Hepatocyte (in vitro differentiated cells): ENCODE measurements around the gene DTNBP1. TPM values are rescaled to one million over a fixed set of nuclear protein-coding genes. Genes with fewer than 3 reads are reported as not detected.

Experiments
- DNase-seq: peaks from one replicate; pipeline ENCODE4 v3.0.0-alpha.2; 2016; ENCODE audit warnings: low spot score
- H2AFZ ChIP-seq: fragments of 200-600 bp; sonication (generic); 2 replicates; pipeline ENCODE4 v1.6.0; 2016; ENCODE audit warnings: antibody characterized with exemption, mild to moderate bottlenecking
- H3K27ac ChIP-seq: fragments of 200-600 bp; sonication (generic); 2 replicates; pipeline ENCODE4 v1.5.1; 2016; ENCODE audit warnings: mild to moderate bottlenecking
- H3K27me3 ChIP-seq: fragments of 200-600 bp; sonication (generic); 2 replicates; pipeline ENCODE4 v1.6.1; 2016
- H3K36me3 ChIP-seq: fragments of 200-600 bp; sonication (generic); replicated peaks from 2 replicates; pipeline ENCODE4 v1.5.1; 2016; ENCODE audit warnings: low read depth; ENCODE audit not compliant: insufficient read depth
- H3K4me1 ChIP-seq: fragments of 200-600 bp; sonication (generic); 2 replicates; pipeline ENCODE4 v1.5.1; 2016; ENCODE audit warnings: mild to moderate bottlenecking, moderate library complexity; ENCODE audit not compliant: insufficient read depth
- H3K4me2 ChIP-seq: fragments of 200-600 bp; sonication (generic); 2 replicates; pipeline ENCODE4 v1.6.0; 2016
- H3K4me3 ChIP-seq: fragments of 200-600 bp; sonication (generic); 2 replicates; pipeline ENCODE4 v1.5.1; 2016; ENCODE audit warnings: mild to moderate bottlenecking
- H3K79me2 ChIP-seq: fragments of 200-600 bp; sonication (generic); 2 replicates; pipeline ENCODE4 v1.6.0; 2017; ENCODE audit warnings: mild to moderate bottlenecking
- H3K9me2 ChIP-seq: fragments of 200-600 bp; sonication (generic); replicated peaks from 2 replicates; pipeline ENCODE4 v1.6.0; 2017; ENCODE audit warnings: mild to moderate bottlenecking; ENCODE audit not compliant: insufficient read depth
- H3K9me3 ChIP-seq: fragments of 200-600 bp; sonication (generic); 2 replicates; pipeline ENCODE4 v1.5.1; 2016; ENCODE audit warnings: low read depth, mild to moderate bottlenecking
- H4K20me1 ChIP-seq: fragments of 200-600 bp; sonication (generic); 2 replicates; pipeline ENCODE4 v1.6.0; 2016; ENCODE audit warnings: mild to moderate bottlenecking; ENCODE audit not compliant: insufficient read depth, poor library complexity, severe bottlenecking
- CTCF ChIP-seq: fragments of 200-600 bp; sonication (generic); IDR thresholded peaks from 2 replicates; pipeline ENCODE4 v1.5.1; 2016; ENCODE audit warnings: antibody characterized with exemption, mild to moderate bottlenecking; ENCODE audit not compliant: poor library complexity
- EZH2 ChIP-seq: fragments of 200-600 bp; sonication (generic); IDR thresholded peaks from 2 replicates; pipeline ENCODE4 v1.6.1; 2016; ENCODE audit warnings: antibody characterized with exemption, mild to moderate bottlenecking, borderline replicate concordance
- EZH2phosphoT487 ChIP-seq: fragments of 200-600 bp; sonication (generic); IDR thresholded peaks from one replicate; pipeline ENCODE4 v1.6.1; 2018; ENCODE audit warnings: antibody characterized with exemption, mild to moderate bottlenecking, low read depth, moderate library complexity; ENCODE audit not compliant: unreplicated experiment, severe bottlenecking
- WGBS: methylation state at CpG from one replicate; pipeline ENCODE4 v1.1.6; 2016; ENCODE audit warnings: low lambda C conversion rate; ENCODE audit errors: missing lambda C conversion rate; 5-methylcytosine and 5-hydroxymethylcytosine counted together
- polyA plus RNA-seq: library from polyadenylated mRNA; unstranded; fragments of >200 nt; fragmentation: Nextera tagmentation; extraction: Ambion mirVana; gene quantifications from 2 replicates; pipeline ENCODE4 v1.2.1, GENCODE V29; 2016
- total RNA-seq: library from RNA; depleted of rRNA; stranded (reverse); fragments of >200 nt; gene quantifications from 2 replicates; pipeline ENCODE4 v1.2.3, GENCODE V29; 2014

The DTNBP1 gene
- total and polyA plus RNA-seq, 2 experiments from 2014 or later, result 3.4 to 25.6 TPM

DNA sequence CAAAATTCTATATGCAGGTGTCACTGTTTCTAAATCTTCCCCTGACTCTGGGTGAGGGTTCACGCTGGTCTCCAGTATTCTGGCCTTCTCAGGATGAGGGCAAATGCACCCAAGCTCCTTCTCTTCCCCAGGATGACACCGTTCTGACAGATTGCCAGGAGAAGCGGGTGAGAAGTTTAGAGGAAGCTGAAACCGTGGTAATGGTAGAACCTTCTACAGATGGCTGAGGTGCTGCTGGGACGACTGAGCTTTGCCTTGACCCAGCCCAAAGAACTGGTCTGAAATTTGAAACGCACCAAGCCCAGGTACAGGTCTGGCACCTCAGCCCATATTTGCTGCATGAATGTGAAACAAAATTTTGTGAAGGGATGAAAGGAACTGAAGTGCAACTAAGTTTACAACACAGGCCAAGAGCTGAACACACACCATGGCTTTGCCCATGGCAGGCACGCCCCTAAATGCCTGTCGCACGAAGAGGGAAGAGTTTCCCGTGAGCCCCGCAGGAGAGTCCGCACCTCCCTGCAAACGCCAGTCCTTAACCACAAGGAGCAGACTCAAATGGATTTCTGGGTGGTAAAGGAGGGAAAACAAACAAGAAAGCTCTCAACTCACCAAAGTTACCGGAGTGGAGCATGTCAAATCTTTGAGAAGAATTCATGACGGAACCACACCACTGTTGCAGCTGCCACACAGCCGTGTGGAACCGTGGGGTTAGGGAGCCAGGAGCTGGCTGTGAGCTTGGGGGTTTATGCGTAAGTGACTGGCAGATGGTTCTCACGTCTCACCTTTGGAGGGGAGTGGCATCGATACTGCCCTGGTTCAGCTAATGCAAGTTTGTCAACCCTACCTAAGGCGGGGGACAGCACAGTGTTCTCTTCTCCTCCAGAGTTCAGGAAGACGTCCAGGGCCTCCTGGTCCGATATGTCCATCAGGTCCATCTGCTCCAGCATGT is 138.9 kb downstream of the DTNBP1 start:
- H3K27ac ChIP-seq, result no peak overlapping the region
- no peaks in the 10 kb centered on the region for H3K79me2 ChIP-seq
- no peak overlapping the region for H3K4me3 ChIP-seq
- no peaks in the 10 kb centered on the region for H3K9me2 ChIP-seq
- no peak overlapping the region for H3K4me2 ChIP-seq
- H2AFZ ChIP-seq, result no peak overlapping the region
- no peaks in the 10 kb centered on the region for H3K4me1 ChIP-seq
- no peaks in the 10 kb centered on the region for H3K9me3 ChIP-seq
- TF ChIP-seq EZH2phosphoT487 (no peak), EZH2 (no peak), CTCF (no peak)
- no peaks in the 10 kb centered on the region for H3K27me3 ChIP-seq
- H4K20me1 ChIP-seq, result no peaks in the 10 kb centered on the region
- WGBS, result 99% methylated on average over 23 of the region's 23 CpGs
- DNase-seq, result no peak
- no peaks in the 10 kb centered on the region for H3K36me3 ChIP-seq

DNA sequence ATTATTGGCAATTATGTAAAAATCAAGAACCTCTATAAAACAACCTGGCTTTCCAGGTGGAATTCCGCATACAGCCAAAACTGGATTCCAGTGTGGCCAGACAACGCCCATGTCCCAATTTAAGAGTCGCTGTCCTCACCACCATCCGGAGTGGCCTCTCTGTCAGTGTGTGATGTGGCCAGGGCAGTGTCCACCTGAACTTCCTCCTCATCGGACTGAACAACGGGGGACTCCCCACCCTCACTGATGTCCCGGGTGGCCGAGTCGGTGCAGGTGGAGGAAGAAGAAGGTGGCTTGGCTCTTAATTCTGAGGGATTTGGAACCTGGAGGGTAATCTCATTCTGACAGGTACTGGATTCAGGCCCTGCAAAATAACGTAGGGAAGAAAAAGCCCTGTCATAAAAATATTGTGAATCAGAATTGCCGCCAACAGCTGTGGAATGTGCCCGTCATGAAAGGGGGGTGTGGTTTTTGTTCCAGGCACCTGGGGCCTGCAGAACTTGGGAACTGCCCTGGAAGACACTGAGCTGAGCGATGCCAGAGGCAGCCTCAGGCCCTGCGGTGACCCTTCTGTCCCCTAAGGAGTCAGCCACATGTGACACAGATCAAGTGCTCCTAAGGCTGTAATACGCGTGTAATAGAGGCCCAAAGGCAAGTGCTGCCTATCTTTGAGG is 139.8 kb downstream of the DTNBP1 start:
- 94% methylated on average over 16 of the region's 16 CpGs for WGBS
- H3K9me2 ChIP-seq, result no peaks in the 10 kb centered on the region
- H3K4me2 ChIP-seq, result no peak overlapping the region
- H4K20me1 ChIP-seq, result no peaks in the 10 kb centered on the region
- H3K4me1 ChIP-seq, result no peaks in the 10 kb centered on the region
- H3K9me3 ChIP-seq, result no peaks in the 10 kb centered on the region
- H3K27ac ChIP-seq, result no peak overlapping the region
- TF ChIP-seq EZH2 (no peak), EZH2phosphoT487 (no peak), CTCF (no peak)
- DNase-seq, result no peak
- no peak overlapping the region for H3K4me3 ChIP-seq
- no peaks in the 10 kb centered on the region for H3K36me3 ChIP-seq
- H3K27me3 ChIP-seq, result no peaks in the 10 kb centered on the region
- H2AFZ ChIP-seq, result no peak overlapping the region
- no peaks in the 10 kb centered on the region for H3K79me2 ChIP-seq

DNA sequence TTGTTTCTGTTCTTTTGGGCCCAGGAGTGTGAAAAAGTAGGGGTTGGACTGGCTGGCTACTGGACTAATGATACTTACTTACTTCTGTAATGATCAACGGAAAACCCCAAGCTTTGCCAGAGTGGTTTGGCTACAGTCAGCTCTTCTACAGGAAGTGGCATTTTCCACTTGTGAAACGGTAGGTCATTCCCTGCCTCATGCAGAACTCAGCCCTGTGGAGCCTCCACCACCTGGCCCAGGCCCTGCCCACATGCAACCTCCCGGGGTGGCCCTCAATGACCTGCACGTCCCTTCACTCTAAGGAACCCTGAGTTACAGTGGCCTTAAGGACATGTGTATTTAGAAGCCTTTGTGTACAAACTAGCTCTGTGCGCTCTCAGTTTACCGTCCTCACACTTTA is 140.4 kb downstream of the DTNBP1 start:
- no peaks in the 10 kb centered on the region for H3K27me3 ChIP-seq
- no peaks in the 10 kb centered on the region for H3K36me3 ChIP-seq
- H3K79me2 ChIP-seq, result no peaks in the 10 kb centered on the region
- TF ChIP-seq EZH2phosphoT487 (no peak), CTCF (no peak), EZH2 (no peak)
- H3K4me2 ChIP-seq, result no peak overlapping the region
- H3K4me1 ChIP-seq, result no peaks in the 10 kb centered on the region
- H3K4me3 ChIP-seq, result no peak overlapping the region
- H3K9me3 ChIP-seq, result no peaks in the 10 kb centered on the region
- WGBS, result 95% methylated on average over 6 of the region's 6 CpGs
- no peaks in the 10 kb centered on the region for H4K20me1 ChIP-seq
- no peak overlapping the region for H2AFZ ChIP-seq
- H3K27ac ChIP-seq, result no peak overlapping the region
- no peak for DNase-seq
- no peaks in the 10 kb centered on the region for H3K9me2 ChIP-seq
